C4-2B (cell line): ENCODE measurements around the gene AFDN.

Experiments used
- H3K27ac ChIP-seq: fragments of 450-650 bp; 2 replicates; pipeline ENCODE4 v1.5.1; 2017
- CTCF ChIP-seq: fragments of 450-650 bp; conservative IDR thresholded peaks from 2 replicates; pipeline ENCODE4 v1.5.1; 2017; ENCODE audit warnings: mild to moderate bottlenecking
- ZFX ChIP-seq: fragments of 450-650 bp; IDR thresholded peaks from 2 replicates; pipeline ENCODE4 v1.6.1; 2017

AFDN gene, protein sequence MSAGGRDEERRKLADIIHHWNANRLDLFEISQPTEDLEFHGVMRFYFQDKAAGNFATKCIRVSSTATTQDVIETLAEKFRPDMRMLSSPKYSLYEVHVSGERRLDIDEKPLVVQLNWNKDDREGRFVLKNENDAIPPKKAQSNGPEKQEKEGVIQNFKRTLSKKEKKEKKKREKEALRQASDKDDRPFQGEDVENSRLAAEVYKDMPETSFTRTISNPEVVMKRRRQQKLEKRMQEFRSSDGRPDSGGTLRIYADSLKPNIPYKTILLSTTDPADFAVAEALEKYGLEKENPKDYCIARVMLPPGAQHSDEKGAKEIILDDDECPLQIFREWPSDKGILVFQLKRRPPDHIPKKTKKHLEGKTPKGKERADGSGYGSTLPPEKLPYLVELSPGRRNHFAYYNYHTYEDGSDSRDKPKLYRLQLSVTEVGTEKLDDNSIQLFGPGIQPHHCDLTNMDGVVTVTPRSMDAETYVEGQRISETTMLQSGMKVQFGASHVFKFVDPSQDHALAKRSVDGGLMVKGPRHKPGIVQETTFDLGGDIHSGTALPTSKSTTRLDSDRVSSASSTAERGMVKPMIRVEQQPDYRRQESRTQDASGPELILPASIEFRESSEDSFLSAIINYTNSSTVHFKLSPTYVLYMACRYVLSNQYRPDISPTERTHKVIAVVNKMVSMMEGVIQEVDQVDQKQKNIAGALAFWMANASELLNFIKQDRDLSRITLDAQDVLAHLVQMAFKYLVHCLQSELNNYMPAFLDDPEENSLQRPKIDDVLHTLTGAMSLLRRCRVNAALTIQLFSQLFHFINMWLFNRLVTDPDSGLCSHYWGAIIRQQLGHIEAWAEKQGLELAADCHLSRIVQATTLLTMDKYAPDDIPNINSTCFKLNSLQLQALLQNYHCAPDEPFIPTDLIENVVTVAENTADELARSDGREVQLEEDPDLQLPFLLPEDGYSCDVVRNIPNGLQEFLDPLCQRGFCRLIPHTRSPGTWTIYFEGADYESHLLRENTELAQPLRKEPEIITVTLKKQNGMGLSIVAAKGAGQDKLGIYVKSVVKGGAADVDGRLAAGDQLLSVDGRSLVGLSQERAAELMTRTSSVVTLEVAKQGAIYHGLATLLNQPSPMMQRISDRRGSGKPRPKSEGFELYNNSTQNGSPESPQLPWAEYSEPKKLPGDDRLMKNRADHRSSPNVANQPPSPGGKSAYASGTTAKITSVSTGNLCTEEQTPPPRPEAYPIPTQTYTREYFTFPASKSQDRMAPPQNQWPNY (N-terminal part only)

GRCh38 chr6:167826896-167827582, at the start of gene AFDN:
Gene AFDN (plus strand): TSS chr6:167826911. CDS start chr6:167827133, 222 bp downstream.
- TF ChIP-seq CTCF (no peak), ZFX (no peak; the same call in 1 of the 2 replicates)
- peak within 1 kb of the TSS; percentile 75 for H3K27ac ChIP-seq

- peak overlapping the region; percentile 6; the same call in 1 of the 2 replicates for H3K27ac ChIP-seq
These were observed 48.1 kb upstream of the AFDN start for GRCh38 chr6:167778497-167779128.

DNA sequence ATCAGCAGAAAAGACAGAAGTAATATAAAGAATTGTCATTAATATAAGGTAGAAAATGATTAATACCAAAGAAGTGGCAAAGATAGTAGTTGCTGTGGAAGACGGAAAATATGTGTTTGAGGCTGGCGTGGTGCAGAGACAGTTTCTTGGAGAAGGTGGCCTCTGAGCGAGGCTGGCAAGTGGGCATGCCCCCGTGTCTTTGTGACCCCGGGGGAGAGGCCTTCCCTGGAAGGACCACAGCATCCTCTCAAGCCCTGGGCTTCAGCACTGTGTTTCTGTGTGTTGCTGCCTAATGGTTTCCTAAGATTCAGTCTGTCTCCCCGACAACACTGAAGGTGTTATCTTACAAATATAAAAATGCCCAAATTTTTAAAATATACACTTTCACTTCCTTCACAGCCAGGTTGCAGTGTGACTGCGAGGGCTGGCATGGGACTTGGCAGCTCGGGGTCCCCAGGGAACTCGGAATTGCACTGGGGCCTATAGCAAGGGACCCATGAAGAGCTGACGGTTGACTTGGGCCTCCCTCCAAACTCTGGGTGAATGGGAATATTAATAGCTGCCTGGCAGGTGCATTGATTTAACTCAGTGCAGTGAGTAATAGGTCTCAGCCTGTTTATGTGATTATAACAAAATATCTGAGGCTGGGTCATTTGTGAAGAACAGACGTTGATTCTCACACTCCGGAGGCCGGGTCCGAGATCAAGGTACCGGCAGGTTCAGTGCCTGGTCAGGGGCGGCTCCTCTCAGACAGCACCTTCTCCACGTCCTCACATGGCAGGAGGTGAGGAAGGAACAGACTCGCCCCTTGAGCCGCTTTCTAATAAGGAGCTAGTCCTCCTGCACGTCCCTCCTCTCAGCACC, 47.4 kb upstream of the AFDN start:
- no peak overlapping the region for H3K27ac ChIP-seq
- TF ChIP-seq ZFX, result no peak
- TF ChIP-seq CTCF, result no peak

More at GRCh38 chr6:167778497-167779128, 48.1 kb upstream of the AFDN start:
- TF ChIP-seq CTCF (no peak), ZFX (no peak)

DNA sequence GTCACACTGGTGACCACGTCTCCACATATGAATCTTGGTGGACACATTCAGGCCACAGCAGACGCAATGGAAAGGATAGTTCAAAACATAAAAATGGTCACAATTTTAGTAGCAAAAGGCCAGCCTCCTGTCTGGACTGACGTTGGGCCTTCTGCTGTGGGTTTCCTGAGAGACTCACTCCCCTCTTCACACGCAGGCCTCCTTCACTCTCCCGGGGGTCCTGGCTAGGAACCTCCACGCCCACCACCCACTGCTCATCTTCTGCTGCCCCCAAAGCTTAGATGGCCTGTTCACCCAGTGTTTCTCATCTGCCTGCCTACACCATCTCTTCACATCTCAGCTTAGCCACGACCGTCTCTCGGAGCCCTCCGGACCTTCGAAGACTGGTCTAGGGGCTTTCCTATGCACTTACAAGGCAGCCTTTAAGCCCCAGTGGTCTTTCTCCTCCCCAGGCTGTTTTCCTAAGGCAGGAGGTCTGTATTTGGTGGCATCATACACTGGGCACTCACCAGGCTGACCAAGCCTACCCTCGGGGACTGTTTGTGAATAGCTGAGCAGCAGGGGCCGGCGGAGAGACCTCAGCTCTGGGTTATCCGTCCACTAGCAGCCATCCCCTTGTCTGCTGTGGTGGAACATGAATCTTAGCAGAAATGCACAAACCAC, 46.6 kb upstream of the AFDN start:
- H3K27ac ChIP-seq, result no peak overlapping the region
- TF ChIP-seq CTCF (no peak), ZFX (no peak)

- H3K27ac ChIP-seq, result no peak overlapping the region
- TF ChIP-seq CTCF (no peak), ZFX (no peak)
These were observed 45.5 kb upstream of the AFDN start for GRCh38 chr6:167781066-167781767.
